HG03135 (cell line): ENCODE data around the gene EPYC.
A peak's percentile ranks its signal among the peaks of the same experiment; 100 is the strongest.
"Not testable (repeated sequence)": the region's sequence is repeated elsewhere in the genome, so short reads cannot be mapped to it uniquely, and the experiment has no call there.

ENCODE experiments used
- ATAC-seq: cut with Tn5 transposase; IDR thresholded peaks from one replicate; pipeline ENCODE4 v1.9.1; 2021; ENCODE audit warnings: mild to moderate bottlenecking, moderate library complexity; ENCODE audit not compliant: unreplicated experiment

Gene EPYC

GRCh38 chr12:90991952-90992465 is 12.8 kb downstream of the EPYC start:
- no peak for ATAC-seq

DNA sequence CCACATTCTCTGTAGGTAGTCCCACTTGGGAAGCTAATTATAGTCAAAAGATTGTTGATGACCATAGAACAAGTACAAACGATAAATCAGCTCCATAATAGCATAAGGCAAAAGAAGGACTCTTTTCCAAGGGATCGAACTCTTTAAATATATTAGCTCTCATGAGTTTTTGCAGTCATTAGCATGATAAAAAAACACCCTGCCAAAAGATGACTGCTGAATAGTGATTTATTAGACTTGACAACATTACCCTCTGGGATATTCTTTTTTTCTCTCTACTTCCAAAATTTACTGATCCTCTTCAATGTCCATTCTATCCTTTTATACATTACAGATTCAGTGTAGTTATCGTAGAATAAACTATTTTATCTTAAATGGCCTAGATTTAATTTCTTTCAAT is 14.2 kb downstream of the EPYC start:
- no peak for ATAC-seq

DNA sequence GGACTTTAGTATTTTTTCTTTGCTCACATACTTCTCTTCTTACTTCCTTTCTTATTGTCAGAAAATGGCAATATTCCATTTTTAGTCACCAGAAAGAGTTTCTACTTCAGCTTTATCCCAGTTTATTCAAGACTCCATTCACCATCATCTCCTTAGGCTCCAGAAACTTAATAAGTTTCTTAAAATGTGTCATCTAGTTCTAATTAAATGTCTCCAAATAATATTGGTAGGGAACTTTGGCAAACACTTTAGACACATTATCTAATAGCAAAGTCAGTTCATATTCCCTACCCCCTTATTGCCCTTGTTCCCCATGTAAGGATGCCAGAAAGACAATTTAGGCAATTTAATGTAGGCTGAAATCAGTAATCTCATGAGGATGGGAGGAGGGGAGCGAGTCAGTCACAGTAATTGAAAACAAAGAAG is 15.1 kb downstream of the EPYC start:
- no peak for ATAC-seq

GRCh38 chr12:90987520-90987919 is 17.3 kb downstream of the EPYC start:
- peak; percentile 77 for ATAC-seq

- ATAC-seq: no peak
These were observed 17.7 kb downstream of the EPYC start for GRCh38 chr12:90987101-90987500.

DNA sequence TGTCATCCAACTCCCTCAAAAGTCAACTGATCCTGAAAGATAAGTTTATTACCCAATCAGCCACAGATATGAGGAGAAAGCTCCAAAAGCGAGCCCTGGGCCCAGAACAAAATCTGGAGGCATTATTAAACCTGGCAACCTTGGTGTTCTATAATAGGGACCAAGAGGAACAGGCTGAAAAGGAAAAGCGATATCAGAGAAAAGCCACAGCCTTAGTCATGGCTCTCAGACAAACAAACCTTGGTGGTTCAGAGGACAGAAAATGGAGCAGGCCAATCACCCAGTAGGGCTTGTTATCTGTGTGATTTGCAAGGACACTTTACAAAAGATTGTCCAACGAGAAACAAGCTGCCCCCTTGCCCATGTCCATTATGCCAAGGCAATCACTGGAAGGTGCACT is 19.4 kb downstream of the EPYC start:
- ATAC-seq: not testable (repeated sequence)

GRCh38 chr12:90984114-90984513 is 20.7 kb downstream of the EPYC start:
- no peak for ATAC-seq

- no peak for ATAC-seq
These were observed 22.6 kb downstream of the EPYC start for GRCh38 chr12:90982170-90982569.

GRCh38 chr12:90979951-90980350 is 24.8 kb downstream of the EPYC start:
- ATAC-seq: no peak

GRCh38 chr12:90979019-90979418 is 25.8 kb downstream of the EPYC start:
- ATAC-seq: no peak

DNA sequence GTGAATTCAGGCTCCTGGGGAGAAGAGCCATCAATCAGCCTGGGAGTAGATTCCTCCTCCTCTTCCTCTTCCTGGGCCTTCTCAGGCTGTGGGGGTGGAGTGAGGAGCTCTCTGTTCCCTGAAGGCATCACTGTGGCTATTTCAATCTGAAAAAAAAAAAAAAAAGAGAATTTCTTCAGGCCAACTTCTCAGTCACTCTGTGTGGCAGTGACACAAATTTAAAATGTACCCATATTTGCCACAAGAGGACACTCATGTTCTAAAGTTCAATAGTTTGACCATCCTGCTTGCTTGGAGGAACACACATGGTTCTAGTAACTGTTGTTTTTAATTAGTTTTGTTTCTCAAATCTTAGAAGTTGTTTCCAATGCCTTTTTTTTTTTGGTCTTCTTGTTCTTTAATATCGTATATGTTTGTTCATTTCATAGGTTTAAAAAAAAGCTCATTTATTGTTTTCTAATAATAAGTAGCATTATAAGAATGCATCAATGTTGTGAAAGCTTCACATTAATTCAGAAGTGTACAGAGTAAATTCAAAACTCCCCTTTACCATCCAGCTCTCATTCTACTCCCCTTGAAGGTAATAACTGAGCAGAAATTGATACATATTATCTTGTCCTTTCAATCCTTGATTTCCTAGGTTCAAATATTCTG is 26.5 kb downstream of the EPYC start:
- ATAC-seq: peak; percentile 88

- no peak for ATAC-seq
These were observed 27.5 kb downstream of the EPYC start for GRCh38 chr12:90977224-90977623.

DNA sequence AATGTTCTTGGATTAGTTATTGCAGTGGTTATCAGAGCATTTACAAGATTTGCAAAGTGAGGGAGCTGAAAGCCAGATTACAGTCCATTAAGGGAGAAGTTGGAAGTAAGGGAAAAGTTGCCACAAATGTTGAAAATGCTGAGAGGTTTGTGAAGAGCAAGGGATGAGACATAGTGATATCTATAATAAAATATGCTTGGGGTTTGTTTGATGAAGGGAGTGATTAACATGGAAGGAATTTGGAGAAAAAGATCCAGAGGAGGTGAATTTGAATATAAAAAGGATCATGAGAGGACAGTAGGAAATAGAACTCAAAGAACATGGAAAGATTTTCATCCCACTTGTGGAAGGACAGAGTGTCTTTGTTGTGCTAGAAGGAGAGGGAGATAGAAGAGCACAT is 30.5 kb downstream of the EPYC start:
- ATAC-seq: no peak

DNA sequence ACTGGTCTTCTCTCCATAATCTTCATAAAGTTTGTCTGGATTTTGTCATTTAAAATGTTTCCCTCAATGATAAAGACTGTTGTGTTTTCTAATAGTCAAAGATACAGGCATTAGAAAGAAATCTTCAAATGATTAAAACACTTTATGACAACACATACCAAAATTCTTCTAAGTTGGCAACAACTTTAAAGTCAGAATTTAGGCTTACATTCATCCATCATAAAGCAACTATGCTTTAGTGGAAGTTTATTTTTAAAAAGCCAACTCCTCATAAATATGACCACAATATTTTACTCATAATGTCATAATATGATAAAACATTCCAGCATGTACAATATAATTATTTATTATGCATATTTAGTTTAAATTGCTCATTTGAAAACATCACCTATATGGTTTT is 32.5 kb downstream of the EPYC start:
- ATAC-seq: no peak

DNA sequence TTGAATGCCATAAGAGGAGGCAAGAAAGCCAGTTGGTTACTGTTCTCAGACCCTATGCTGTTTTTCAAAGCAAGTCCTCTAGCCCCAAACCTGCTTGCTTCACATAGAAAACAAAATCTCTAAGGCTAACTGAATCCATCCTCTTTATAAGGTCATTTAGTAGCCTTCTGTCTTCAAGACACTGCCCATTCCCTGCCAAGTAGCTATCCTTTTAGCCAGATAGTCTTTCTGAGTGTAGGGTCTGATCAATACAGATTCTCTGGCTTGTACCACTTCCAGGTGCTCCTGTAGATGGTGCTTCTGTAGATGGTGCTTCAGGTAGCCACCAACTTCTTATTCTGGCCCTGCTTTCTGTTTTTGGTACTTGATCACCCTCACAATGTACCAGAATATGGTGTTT is 33.9 kb downstream of the EPYC start:
- no peak for ATAC-seq

DNA sequence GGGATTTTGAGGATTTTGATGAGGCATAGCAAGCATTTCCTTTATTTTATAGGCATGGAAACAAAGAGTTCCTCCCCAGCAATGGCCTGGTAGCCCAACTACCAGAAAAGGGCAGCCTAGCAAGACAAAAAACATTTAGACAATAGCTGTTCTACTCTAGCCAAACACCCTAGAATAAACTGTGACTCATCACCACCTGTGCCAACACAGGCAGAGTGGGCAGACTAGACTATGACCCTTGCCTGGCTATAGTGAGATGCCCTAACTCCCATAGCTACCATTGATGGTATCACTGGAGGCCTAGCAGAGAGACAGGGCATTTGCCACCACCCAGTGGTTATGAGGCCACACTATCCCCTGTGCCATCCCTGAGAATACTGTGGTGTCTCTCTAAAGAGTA is 34.3 kb downstream of the EPYC start:
- ATAC-seq: no peak

GRCh38 chr12:90969851-90970250 is 34.9 kb downstream of the EPYC start:
- ATAC-seq: no peak

DNA sequence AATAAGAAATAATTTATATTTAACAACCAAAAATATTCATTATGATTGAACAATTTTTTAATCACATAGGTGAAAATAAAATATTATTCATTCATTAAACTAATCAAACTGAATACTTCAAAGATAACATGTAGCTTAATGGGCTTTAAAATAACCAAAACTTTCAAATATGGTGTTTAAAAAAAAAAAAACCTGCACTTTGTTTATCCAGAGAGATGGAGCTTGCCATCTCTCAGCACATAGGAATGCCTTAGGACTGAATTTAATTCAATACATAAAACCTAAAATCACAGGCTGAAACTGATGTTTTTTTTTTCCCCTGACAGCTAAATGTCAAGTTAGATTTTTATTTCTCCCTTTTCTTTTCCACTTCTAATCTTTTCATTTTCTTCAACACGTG is 35.4 kb downstream of the EPYC start:
- no peak for ATAC-seq

DNA sequence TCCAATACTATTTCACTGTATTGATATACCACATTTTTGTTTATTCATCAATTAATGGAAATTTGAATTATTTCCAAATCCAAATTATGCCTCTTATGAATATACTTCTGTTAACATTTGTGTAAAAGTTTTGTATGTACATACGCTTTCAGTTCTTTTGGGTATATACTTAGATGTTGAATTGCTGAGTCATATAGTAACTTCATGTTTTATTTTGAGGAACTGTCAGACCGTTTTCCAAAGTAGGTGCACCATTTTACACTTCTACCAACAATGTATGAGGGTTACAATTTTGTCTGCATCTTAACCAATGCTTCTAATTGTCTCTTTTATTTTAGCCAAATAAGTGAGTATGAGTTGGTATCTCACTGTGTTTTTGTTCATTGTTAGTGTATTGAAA is 39.6 kb downstream of the EPYC start:
- ATAC-seq: no peak

DNA sequence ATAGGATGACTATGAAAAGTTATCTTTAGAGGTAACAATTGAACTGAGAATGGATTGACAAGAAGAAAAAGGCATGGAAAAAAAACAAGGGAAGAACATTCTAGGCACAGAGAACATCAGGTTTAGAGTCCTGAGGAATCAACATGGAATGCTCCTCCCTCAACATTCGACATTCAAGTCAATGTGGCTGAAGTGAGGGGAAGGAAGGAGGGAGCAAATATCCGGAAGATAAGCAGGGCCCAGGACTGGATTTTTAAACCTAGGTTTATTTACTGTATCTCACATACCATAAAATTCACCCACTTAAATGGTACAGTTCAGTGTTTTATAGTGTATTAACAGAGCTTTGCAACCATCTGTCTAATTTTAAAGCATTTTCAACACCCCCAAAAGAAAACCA is 40.2 kb downstream of the EPYC start:
- ATAC-seq: no peak

DNA sequence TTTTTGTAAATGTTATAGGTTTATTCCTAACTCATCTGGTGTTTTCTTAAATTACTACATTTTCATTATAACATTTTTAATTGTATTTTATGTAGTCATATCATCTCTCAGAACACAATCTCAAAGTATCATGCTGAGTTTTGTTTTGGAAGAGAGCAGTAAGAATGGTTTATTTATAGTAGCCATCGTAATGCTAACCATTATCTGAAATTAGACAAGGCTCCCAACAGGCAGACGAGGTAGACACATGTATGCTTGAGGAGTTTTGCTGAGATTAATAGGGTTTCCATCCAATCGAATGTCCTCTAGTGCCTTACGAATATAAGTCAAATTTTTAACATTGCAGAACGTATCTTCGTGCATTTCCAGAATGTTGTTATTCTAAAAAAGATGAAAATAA is 40.8 kb downstream of the EPYC start:
- ATAC-seq: no peak

GRCh38 chr12:90961154-90961553 is 43.6 kb downstream of the EPYC start:
- no peak for ATAC-seq

DNA sequence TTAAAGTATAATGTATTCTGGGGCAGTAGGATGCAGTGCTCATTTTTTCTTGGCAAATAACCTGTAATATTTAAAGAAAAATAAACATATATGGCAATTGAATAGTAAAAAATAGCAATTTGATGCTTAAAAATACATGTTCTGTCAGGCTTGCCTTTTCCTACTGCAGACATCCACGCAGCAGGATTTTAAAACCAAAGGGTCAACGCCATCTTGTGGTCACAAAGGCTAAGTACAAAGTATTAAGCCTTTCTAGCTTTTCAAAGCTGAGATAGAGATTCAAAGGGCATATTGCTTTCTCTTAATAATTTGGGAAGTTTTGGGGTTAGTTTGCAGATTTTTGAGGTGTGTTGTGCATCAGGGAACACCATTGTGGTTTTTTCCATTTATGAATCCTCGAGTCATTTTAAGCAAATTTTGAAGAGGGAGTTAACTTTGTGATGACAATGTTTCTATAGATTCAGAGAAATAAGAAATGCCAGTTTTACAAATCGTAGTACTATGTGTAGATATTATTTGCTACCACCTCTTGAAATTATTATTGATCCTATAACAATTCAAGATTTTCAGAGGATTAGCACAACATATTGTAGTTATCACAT is 45.1 kb downstream of the EPYC start:
- ATAC-seq: peak; percentile 79
